Motor neuron (in vitro differentiated cells): ENCODE measurements around the gene SIDT2. TPM values are rescaled to one million over a fixed set of nuclear protein-coding genes. Genes with fewer than 3 reads are reported as not detected.
"Not testable (repeated sequence)": the region's sequence is repeated elsewhere in the genome, so short reads cannot be mapped to it uniquely, and the experiment has no call there.

Experiments
- ATAC-seq, 8 experiments: fragments of 200-7000 bp; cut with Tn5 transposase; replicated peaks in 6 of 8; 2 replicates each; pipeline ENCODE4 v1.8.0; 2021; ENCODE audit warnings: mild to moderate bottlenecking in 8 of 8, moderate library complexity in 8 of 8
- H3K27ac ChIP-seq, 2 donors: fragments of 250-450 bp; sonication (Bioruptor Pico); 2 replicates each; pipeline ENCODE4 v1.9.0; 2021; ENCODE audit warnings: antibody characterized with exemption in 2 of 2, mild to moderate bottlenecking in 2 of 2, moderate library complexity in 1 of 2
- H3K4me1 ChIP-seq, 2 donors: fragments of 250-450 bp; sonication (Bioruptor Pico); replicated peaks in 1 of 2; 2 replicates each; pipeline ENCODE4 v1.6.1; 2021; ENCODE audit warnings: antibody characterized with exemption in 2 of 2, mild to moderate bottlenecking in 2 of 2, moderate library complexity in 1 of 2
- H3K4me3 ChIP-seq, 5 donors: fragments of 250-450 bp; sonication (Bioruptor Pico); 2 replicates each; pipeline ENCODE4 v1.9.0; 2021; ENCODE audit warnings: antibody characterized with exemption in 5 of 5, mild to moderate bottlenecking in 5 of 5, moderate library complexity in 4 of 5
- WGBS, 10 experiments: fragments of 450-650 bp; shearing (Covaris generic); methylation state at CpG; one replicate each; pipeline ENCODE4 v1.0.0; 2022; 5-methylcytosine and 5-hydroxymethylcytosine counted together
- in situ Hi-C, 9 experiments: fragments of 400-800 bp; cut with MboI; loops; one replicate each; pipeline ENCODE4 v1.15.0; 2021; ENCODE audit warnings: low sequenced_read_pairs in 9 of 9, low pct_unique_long_range_greater_than_20kb in 2 of 9; ENCODE audit not compliant: unreplicated experiment in 9 of 9
- total RNA-seq, 8 experiments: library from RNA; unstranded; fragments of 300-600 nt; gene quantifications; 2 replicates each; pipeline versions ENCODE4 v1.2.3 to v1.2.4, GENCODE V29; 2022

SIDT2 gene
- total RNA-seq, 8 experiments from 2014 or later = 10.5 to 32.3 (median 17.9) TPM

DNA sequence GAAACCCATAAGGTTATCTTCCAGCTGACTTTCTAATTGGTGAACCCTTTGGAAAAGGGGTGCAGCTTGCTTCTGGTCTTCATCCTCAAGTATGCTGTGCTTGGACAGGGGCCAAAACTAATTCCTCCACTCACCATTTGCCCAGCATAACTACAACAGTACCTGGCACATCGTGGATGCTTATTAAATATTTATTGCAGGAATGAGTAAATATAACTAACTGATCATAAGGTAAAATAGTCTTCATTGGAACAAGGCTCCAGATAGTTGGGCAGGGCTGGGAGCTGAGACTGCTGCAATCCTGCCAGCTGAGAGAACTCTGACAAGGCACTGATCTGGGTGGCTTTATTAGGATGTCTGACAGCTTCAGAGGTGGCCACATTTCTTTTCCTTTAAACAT is 2.4 kb upstream of the SIDT2 start:
- WGBS, 10 experiments = 30 to 100% (median 100%) methylated on average over 1 of the region's 1 CpG; no CpG with 5 or more reads in 5 of the 10 experiments
- in situ Hi-C loops = no loop called here
- H3K27ac ChIP-seq = no peak overlapping the region
- no peak for ATAC-seq
- no peak overlapping the region for H3K4me3 ChIP-seq
- H3K4me1 ChIP-seq = peaks cover 7 to 8% of the 10 kb centered on the region in 2 donors

DNA sequence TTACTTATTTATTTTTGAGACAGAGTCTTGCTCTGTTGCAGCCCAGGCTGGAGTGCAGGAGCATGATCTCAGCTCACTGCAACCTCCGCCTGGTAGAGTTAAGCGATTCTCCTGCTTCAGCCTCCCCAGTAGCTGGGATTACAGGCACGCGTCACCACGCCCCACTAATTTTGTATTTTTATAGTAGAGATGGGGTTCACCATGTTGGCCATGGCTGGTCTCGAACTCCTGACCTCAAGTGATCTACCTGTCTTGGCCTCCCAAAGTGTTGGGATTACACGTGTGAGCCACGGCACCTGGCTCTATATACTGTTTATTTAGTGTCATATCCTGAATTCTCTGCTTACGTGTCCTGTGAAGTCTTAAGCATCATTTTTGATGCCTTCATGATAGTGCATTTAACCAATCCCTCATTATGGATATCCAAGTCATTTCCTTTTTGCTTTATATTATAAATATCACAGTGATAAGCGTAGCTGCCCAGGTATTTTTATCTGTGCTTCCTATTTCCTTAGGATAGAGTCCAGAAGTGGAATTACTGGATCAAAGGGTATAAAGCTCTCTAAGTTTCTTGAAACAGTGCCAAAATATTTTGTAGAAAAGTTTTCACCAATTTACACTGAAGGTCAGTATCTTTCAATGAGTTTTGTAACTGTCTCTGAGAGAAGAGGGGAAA is 871 bp upstream of the SIDT2 start:
- Histone ChIP-seq H3K4me1 (peaks cover 7 to 8% of the 10 kb centered on the region in 2 donors), H3K4me3 (peak overlapping the region in 4 of 5 donors; percentile 63 to 98 (median 74)), H3K27ac (no peak overlapping the region)
- in situ Hi-C loops = no loop called here
- no peak for ATAC-seq
- WGBS, 10 experiments = 73 to 100% (median 92%) methylated on average over 2 to 10 of the region's 10 CpGs; no CpG with 5 or more reads in 2 of the 10 experiments

DNA sequence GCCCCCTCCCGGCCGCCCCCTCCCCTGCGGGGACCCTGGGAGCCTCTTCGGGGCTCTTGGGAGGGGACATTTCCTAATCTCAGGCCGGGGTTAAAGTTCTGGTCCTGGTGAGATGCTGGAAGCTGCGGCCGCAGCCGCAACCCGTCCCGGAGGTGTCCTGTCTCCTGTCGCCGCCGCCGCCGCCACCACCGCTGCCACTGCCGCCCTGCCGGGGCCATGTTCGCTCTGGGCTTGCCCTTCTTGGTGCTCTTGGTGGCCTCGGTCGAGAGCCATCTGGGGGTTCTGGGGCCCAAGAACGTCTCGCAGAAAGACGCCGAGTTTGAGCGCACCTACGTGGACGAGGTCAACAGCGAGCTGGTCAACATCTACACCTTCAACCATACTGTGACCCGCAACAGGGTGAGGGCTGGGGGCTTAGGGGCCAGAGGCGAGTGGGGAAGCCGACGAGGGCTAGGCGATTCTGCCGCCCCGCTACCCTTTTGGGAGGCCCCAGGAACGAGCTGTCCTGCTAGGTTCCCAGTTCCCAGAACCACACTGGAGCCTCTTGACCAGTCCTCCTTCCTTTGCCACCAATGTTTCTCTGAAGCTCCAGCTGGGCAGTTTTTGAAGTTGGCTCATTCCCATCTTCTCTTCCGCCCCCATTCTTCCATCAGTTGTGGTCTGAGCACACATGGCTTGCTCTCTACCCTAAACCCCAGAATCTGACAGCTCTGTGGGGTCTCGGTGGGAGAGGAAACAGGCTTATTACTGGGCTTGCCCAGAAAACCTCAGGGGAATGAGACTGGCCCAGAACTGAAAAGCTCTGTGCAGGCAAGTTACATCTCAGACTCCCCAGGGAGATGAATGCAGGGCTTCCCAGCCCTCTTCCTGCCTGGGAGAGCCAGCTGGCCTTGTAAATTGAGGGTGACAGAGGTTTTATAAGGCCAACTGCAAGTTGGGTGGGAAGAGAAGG is 781 bp downstream of the SIDT2 start:
- peak in 7 of 8 experiments; percentile 35 to 58 (median 50) for ATAC-seq
- in situ Hi-C loops = no loop called here
- Histone ChIP-seq H3K27ac (peak overlapping the region; percentile 58 to 65), H3K4me3 (peak overlapping the region; percentile 57 to 98 (median 71)), H3K4me1 (peaks cover 7 to 8% of the 10 kb centered on the region in 2 donors)
- WGBS, 10 experiments = 0 to 9% (median 2%) methylated on average over 1 to 8 of the region's 39 CpGs; no CpG with 5 or more reads in 6 of the 10 experiments

DNA sequence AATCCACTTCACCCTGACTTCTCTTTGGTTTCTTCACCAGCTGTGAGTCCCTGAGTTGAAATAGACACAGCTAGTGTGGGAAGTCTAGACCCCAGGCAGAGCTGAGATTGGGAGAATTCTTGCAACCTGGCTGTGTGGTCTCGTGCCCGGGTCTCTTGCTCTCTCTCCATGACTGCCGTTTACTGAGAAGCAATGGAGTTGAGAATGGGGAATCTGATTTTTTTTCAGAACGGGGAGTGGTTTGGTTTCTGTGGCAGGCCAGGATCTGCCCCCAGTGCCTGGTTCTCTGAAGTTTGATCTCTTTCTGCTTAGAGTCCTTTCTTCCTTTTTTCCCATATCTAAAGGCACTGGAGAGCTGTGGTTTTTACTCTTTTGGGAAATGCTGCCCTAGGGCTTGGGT is 1.5 kb downstream of the SIDT2 start:
- in situ Hi-C loops = no loop called here
- WGBS, 10 experiments = 0 to 50% (median 27%) methylated on average over 1 to 4 of the region's 4 CpGs; no CpG with 5 or more reads in 3 of the 10 experiments

DNA sequence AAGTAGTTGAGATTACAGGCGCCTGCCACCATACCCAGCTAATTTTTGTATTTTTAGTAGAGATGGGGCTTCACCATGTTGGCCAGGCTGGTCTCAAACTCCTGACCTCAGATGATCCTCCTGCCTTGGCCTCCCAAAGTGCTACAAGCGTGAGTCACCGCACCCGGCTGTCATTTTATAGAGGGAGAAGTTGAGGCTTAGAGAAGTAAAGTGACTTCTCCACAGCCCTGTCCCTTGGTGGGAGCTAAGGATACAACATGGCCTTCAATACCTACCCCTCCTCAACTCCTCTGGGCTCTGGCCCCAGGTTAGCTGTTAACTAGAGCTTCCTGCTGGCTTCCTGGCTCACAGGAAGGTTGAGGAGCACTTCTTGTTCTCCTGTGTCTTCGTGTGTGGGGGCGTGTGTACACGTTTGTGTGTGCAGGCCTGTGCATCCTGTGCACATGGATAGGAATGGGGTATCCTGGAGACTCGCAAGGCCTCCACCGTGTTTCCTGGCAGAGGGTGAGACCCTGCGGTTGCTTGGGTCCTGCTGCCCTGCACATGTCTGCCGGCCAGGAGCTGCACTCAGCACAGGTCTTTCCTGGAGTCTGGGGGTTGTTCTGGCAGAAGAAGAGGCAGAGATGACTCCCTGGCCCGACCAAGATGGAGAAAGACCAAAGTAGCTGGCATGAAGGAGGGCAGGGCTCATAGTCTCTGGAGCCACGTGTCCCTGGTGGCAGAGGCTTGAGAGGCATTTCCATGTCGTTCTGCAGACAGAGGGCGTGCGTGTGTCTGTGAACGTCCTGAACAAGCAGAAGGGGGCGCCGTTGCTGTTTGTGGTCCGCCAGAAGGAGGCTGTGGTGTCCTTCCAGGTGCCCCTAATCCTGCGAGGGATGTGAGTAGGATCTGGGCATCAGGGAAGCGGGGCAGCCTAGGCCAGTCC is 2.4 kb downstream of the SIDT2 start:
- in situ Hi-C loops = no loop called here

More for the DNA sequence above, 1.5 kb downstream of the SIDT2 start:
- peak in 1 of 8 experiments; percentile 2 for ATAC-seq
- Histone ChIP-seq H3K27ac (no peak overlapping the region), H3K4me3 (peak overlapping the region in 4 of 5 donors; percentile 57 to 98 (median 74)), H3K4me1 (peaks cover 7 to 8% of the 10 kb centered on the region in 2 donors)

DNA sequence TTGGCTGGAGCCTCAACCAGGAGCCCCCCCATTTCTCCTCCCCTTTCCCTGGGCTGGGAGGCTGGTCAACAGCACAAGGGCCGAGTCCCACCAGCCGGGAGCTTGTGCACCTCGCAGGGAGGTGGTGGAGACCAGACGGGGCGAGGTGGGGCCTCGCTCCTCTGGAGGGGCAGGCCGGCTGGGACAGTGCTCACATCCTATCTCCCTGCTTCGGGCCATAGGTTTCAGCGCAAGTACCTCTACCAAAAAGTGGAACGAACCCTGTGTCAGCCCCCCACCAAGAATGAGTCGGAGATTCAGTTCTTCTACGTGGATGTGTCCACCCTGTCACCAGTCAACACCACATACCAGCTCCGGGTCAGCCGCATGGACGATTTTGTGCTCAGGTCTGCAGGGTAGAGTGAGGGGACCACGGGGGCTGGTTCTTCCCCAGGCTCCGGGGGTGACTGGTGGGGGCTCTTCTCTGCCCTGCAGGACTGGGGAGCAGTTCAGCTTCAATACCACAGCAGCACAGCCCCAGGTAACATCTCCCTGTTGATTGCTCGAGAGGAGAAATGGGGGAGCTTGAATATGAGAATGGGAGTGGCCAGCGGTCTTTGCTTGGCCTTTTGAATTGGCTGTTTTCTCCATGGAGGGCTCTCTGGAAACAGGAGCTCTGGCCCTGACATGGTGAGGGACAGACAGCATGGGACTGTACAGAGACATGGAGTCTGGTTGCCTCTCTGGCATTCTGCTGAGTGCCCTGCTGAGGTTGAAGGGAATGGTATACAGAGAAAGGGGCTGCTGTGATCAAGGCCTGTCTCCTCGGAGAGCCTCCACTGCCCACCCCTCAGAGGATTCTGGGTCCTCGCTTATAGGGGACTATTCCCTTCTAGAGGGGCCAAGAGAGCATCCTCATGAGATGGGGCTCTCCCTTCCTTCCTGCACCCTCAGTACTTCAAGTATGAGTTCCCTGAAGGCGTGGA is 3.3 kb downstream of the SIDT2 start:
- WGBS, 10 experiments = 68 to 100% (median 89%) methylated on average over 1 to 5 of the region's 22 CpGs; no CpG with 5 or more reads in 3 of the 10 experiments
- peaks cover 7 to 8% of the 10 kb centered on the region in 2 donors for H3K4me1 ChIP-seq
- no peak for ATAC-seq
- H3K27ac ChIP-seq = no peak overlapping the region
- H3K4me3 ChIP-seq = no peak overlapping the region
- in situ Hi-C loops = no loop called here

More for the DNA sequence above, 2.4 kb downstream of the SIDT2 start:
- H3K4me3 ChIP-seq = no peak overlapping the region
- peaks cover 7 to 8% of the 10 kb centered on the region in 2 donors for H3K4me1 ChIP-seq
- no peak overlapping the region for H3K27ac ChIP-seq
- peak in 3 of 8 experiments; percentile 8 to 42 (median 10) for ATAC-seq
- WGBS, 10 experiments = 25 to 100% (median 57%) methylated on average over 3 to 14 of the region's 22 CpGs; no CpG with 5 or more reads in 2 of the 10 experiments

DNA sequence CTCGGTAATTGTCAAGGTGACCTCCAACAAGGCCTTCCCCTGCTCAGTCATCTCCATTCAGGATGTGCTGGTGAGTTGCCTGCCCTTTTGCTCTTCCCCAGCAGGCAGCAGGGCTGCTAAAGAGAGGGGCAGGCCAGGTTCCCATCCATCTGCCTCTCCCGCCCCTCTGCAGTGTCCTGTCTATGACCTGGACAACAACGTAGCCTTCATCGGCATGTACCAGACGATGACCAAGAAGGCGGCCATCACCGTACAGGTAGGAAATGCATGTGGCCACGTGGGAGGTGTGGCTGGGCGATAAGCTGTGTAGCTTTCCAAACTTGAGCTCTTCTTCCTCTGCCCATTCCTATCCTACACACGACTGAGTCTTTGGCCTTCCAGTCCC is 4.0 kb downstream of the SIDT2 start:
- in situ Hi-C loops = no loop called here
- no peak for ATAC-seq
- WGBS, 10 experiments = 74 to 100% (median 97%) methylated on average over 1 to 9 of the region's 10 CpGs; no CpG with 5 or more reads in 3 of the 10 experiments

DNA sequence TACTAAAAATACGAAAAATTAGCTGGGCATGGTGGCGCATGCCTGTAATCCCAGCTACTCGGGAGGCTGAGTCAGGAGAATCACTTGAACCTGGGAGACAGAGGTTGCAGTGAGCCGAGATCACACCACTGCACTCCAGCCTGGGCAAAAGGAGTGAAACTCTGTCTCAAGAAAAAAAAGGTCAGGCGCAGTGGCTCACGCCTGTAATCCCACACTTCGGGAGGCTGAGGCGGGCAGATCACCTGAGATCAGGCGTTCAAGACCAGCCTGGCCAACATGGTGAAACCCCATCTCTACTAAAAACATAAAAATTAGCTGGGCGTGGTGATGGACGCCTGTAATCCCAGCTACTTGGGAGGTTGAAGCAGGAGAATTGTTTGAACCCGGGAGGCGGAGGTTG is 4.6 kb downstream of the SIDT2 start:
- H3K4me3 ChIP-seq, ATAC-seq, H3K4me1 ChIP-seq, H3K27ac ChIP-seq, in situ Hi-C loops: not testable (repeated sequence)
- WGBS, 10 experiments = 80 to 96% (median 90%) methylated on average over 1 to 9 of the region's 13 CpGs; no CpG with 5 or more reads in 2 of the 10 experiments

More for the DNA sequence above, 4.0 kb downstream of the SIDT2 start:
- peaks cover 7 to 8% of the 10 kb centered on the region in 2 donors for H3K4me1 ChIP-seq
- no peak overlapping the region for H3K27ac ChIP-seq
- no peak overlapping the region for H3K4me3 ChIP-seq

DNA sequence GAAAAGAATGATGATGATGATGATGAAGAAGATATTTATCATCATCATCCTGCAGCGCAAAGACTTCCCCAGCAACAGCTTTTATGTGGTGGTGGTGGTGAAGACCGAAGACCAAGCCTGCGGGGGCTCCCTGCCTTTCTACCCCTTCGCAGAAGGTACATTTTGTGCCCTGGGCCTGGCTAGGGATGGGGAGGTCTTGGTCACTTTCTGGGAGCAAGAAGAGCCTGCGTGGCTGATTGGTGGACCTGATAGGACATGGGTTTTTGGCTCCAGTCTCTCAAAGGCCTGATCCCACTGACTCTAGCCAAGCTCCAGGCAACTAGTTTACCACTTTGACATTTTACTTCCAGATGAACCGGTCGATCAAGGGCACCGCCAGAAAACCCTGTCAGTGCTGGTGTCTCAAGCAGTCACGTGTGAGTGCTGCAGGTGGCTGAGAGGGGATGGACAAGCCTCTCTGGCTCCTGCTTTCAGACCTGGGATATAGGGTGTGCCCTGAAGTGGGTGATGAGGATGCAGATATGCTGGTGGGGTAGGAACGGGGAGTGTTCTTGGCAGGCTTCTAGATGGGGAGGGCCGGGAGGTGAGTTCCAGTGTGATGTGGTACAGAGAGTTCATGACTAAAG is 5.3 kb downstream of the SIDT2 start:
- 60 to 100% (median 91%) methylated on average over 1 to 5 of the region's 11 CpGs; no CpG with 5 or more reads in 2 of the 10 experiments for WGBS, 10 experiments
- Histone ChIP-seq H3K4me3 (no peak overlapping the region), H3K4me1 (peaks cover 7 to 8% of the 10 kb centered on the region in 2 donors), H3K27ac (no peak overlapping the region)
- in situ Hi-C loops = no loop called here
- ATAC-seq = peak in 1 of 8 experiments; percentile 11

DNA sequence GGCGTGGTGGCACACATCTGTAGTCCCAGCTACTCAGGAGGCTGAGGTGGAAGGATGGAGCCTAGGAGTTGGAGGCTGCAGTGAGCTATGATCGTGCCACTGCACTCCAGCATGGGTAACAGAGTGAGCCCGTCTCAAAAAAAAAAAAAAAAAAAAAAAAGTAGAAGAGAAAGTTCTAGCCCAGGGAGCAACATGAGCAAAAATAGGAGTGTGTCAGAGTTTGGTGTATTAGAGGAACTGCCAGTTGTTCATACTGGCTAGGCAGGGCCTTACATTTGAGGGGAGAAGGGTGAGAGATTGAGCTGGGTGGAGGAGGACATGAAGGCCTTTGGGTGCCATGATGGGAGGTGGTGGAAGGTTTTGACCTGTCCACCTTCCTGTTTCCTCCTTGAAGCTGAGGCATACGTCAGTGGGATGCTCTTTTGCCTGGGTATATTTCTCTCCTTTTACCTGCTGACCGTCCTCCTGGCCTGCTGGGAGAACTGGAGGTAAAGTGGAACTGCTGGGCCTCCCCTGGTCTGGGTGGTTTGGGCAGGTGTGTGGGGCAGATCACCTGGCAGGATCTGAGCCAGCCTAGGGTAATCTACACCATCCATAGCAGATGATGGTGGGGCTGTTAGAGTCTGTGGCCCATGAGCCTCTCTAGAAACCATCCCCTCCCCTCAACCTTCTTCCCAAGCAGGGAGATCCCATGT is 7.3 kb downstream of the SIDT2 start:
- in situ Hi-C loops = no loop called here
- H3K4me3 ChIP-seq = no peak overlapping the region
- ATAC-seq = no peak
- WGBS, 10 experiments = 80 to 100% (median 91%) methylated on average over 1 to 4 of the region's 5 CpGs; no CpG with 5 or more reads in 4 of the 10 experiments
- H3K4me1 ChIP-seq = no peaks in the 10 kb centered on the region
- no peak overlapping the region for H3K27ac ChIP-seq

DNA sequence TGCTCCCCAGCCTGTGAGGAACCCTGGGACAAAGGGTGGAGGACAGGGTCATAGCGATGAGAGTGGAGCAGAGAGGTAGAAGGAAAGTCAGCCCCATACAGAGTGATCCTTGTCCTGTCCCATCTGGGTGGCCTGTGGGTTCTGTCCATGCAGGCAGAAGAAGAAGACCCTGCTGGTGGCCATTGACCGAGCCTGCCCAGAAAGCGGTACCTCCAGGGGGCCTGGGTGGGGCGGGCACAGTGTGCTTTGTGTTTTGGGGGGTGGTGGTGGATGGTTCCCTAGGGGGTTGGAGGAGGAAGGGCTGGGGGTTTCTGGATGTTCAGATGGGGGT is 7.9 kb downstream of the SIDT2 start:
- no CpG with 5 or more reads among the region's 4 CpGs for WGBS, 10 experiments
- in situ Hi-C loops = no loop called here
- no peaks in the 10 kb centered on the region for H3K4me1 ChIP-seq
- no peak overlapping the region for H3K4me3 ChIP-seq
- no peak overlapping the region for H3K27ac ChIP-seq
- no peak for ATAC-seq
